GM19025 (cell line): ENCODE measurements around the gene CHCHD3.
"Not testable (repeated sequence)": the region's sequence is repeated elsewhere in the genome, so short reads cannot be mapped to it uniquely, and the experiment has no call there.

Experiments
- ATAC-seq: cut with Tn5 transposase; IDR thresholded peaks from one replicate; pipeline ENCODE4 v1.9.1; 2021; ENCODE audit warnings: mild to moderate bottlenecking, low read depth, moderate library complexity; ENCODE audit not compliant: unreplicated experiment

The CHCHD3 gene

DNA sequence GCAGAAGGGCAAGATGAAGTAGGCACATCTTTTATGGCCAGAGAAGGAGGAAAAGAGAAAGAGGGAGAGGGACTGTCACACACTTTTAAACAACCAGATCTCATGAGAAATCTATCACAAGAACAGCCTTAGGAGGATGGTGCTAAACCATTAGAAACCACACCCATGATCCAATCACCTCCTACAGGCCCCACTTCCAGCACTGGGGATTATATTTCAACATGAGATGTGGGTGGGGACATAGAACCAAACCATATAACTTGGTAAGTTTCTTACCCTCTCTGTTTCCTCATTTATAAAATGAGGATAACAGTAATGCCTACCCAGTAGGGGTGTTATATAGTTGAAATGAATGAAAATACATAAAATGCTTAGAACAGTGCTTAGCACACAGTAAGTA lies 66.0 kb downstream of the CHCHD3 start:
- no peak for ATAC-seq

DNA sequence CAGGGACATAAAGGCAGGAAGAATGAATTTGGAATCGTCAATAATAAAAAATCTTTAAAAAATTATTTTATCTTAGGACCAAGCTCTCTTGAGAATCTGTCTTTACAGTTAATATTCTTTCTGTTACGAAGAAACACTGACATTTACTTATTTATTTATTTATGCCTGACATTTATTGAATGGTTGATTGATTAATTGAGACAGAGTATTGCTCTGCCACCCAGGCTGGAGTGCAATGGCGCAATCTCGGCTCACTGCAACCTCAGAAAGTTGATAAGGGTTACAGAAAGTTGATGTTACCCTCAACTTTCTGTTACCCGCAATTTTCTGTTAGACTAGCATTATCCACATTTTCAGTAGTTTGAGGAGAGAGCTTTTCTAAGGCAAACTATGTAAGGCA lies 70.1 kb downstream of the CHCHD3 start:
- no peak for ATAC-seq

DNA sequence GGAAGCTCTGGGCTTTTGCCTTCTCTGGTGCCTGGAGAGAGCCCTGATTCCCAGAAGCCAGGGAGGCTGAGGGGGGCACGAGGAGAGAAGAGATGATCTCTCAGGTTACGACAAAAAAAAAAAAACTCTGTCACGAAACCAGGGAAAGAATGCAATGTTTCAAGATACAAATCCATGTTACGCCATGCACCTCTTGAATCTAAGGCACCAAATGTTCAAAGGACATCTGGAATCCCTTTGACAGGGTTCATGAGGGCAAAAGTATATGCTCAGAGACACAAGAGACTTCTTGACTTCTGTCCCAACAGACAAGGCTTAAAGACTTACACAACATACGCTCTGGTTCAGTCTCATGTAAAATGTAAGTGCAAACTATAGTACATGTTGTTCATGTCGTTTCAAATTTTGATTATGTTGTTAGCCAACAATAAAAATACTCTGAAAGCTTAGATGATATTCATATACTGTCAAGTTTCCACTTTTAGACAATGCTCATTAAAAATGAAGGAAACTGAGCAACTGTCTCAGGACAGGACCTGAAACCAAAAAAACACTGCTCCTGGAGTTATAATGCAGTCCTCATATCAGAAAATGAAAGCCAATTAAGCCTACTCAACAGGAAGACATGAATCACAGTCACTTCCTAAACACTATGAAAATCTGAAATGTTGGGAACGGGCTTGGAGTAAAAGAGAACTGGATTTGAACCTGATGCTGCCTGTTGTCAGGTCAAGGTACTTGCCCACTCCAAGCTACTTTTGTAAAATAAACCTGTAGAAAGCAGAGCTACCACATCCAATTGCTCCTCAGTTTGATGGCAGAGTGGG lies 72.3 kb downstream of the CHCHD3 start:
- no peak for ATAC-seq

DNA sequence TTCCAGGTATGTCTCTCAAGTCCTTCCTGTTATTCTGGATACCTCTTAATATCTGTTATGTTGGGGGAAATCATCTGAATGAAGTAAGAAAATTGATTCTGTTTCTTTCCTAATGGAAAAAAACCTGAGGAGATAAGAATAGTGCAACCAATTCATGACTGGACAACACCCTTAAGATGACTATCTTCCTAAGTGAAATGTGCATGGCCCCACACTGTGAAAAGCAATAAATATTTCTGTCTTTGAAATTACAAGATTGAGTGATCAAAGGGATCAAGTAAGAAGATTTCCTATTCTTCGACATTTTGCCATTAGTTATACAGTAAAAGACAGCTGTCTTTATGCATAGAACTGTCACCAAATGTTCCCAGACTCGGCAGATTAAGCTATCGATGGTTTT lies 73.9 kb downstream of the CHCHD3 start:
- no peak for ATAC-seq

DNA sequence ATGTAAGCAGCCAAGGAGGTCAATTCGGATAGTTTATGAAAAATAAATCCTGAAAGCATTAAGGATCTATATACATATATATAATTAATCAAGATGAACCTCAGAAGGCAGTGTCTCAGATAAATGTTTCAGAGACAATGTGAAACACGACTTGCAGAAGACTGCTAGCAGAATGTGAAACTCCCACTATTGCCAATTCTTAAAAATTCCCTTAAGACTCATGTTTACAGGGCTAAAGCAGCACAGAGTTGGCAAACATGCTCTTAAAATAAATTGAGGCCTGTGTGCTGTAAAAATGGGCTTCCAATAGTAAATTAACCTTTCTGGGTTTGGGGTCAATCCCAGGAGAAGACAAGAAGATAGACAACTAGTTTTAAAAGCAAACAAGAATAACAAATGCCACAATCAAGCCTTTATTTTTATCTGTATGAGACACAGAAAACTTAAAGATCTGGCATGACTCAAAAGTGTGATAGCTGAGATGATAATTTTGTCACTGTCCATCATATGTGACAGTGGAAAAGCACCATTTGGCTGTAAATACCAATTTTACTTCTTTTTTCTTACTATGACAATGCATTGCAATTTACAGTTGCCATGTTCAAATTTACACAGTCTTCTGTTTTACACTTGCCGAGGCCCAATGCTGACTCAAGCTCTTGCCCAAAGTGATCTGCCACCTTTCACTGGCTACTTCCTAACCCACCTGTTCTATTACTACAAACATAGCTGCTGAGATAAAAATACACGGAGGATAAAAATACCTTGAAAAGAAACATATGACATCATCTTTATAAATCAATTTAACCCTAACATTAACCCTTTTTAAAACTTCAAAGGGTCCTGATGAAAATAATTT lies 78.6 kb downstream of the CHCHD3 start:
- no peak for ATAC-seq

DNA sequence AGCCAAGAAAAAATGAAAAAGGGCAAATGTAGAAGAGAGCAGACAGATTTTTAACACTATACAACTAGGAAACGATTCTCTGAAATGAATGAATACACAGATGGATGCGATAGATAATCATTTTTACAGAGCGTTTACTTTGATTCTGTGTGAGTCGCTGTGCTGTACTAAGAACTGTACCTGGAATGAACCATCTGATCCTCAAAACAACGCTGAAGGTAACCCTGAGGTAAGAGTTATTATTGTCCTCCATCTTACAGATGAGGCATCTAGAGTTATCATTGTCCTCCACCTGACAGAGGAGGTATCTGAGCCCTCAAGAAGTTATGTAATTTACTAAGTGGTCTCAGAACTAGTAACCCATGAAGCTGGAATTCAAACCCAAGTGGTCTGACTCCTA lies 80.2 kb downstream of the CHCHD3 start:
- no peak for ATAC-seq

DNA sequence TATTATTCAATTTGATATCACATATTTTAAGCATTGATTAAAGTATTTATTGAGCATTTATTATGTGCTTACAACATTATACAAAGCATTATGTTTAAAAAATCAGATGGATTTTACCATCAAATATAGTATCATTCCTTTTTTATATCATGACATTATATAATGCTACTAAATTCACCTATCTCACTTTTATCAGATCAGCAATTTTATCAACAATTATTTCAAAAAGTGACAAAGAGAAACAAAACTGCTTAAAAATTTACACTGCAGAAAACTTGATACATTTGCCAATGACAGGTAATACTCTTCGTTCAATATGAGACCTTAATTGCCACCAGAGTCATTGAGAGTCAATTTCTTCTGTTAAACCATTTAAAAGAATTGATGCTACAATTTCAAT lies 82.0 kb downstream of the CHCHD3 start:
- no peak for ATAC-seq

DNA sequence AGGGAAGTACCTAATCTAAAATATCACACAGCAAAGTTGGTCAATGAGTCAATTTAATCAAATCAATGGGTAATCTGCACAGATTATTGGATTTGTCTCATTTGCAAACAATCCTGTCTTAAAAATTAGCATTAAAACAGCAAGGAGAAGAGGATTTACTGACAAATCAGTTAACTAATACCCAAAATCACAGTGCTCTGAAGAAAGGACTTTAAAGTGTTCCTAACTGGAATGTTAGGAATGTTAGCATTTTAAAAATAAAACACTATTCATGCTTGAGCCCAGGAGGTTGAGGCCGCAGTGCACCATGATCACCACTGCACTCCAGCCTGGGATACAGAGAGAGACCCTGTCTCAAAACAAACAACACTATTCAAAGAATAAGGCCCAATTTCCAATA lies 83.1 kb downstream of the CHCHD3 start:
- ATAC-seq = no peak

DNA sequence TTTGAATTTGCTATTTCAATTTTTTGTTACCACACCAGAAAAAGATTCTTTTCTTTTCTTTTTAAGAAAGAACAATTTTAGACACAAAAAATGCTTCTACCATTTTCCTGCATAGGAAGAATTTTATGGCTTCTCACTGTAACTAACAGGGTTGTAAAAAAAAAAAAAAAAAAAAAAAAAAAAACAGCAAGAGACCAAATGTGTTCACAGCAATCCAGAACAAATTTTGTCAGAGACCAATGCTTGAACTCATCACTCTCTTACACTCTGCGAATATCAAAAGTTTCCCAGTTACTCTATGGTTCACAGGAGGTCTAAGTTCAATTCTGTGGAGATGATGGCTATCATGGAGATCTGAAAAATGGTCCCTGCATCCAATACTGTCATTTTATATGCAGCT lies 84.4 kb downstream of the CHCHD3 start:
- no peak for ATAC-seq

DNA sequence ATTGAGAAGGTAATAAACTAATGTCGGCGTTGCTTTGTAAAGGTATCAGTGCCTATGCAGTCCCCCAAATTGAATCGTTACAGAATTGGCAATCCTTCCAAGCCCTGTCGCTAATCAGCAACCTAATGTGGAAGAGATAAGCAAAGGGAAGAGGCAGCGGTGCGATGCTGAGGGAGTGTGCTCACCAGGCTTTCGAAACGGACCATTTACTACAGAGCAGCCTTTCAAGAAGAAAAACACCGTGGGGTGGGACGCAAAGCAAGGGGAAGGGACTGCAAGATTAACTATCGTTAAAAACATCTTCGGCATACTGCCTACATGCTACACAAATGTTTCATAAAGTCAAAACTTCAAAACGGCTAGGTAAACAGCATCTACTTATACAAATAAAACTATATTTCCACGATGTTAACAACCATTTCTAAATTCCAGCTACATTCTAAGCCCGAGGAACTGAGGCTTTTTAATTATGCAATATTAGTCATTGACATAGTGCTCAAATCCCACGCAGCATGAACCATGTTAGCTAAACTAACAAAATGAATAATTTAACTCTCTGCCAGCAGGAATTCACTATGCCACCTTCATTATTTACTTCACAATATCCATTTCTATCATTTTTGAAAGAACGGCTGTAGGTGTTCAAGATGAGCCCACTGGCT lies 85.2 kb downstream of the CHCHD3 start:
- ATAC-seq = no peak

DNA sequence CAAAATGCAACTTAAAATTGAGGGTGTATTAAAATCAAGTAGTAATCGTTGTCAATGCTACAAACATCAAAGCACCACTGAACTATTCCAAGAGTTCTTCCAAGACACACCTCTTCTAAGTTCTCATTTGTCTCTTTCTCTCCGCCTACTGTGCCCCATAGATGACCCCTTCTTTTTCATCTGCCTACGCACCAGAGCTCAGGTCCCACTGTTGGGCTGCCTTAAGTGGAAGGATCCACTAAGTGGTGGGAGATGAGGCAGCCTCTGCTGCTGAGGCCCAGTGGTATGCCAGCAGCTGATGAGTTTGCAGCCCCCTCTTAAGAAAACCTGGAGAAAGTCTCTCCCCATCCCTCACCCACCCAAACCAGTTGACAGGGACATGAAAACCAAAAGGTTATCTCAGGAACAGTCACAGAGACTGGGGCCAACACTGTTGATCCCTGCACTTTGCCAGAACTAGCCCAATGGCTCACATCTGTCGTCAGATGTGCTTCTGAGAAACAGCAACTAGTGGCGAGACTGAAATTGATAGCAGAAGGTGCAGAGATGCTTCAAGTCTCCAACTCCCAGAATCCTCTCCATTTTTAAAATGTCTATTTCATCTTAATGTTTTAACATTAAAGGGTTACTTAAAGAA lies 88.4 kb downstream of the CHCHD3 start:
- ATAC-seq = no peak

DNA sequence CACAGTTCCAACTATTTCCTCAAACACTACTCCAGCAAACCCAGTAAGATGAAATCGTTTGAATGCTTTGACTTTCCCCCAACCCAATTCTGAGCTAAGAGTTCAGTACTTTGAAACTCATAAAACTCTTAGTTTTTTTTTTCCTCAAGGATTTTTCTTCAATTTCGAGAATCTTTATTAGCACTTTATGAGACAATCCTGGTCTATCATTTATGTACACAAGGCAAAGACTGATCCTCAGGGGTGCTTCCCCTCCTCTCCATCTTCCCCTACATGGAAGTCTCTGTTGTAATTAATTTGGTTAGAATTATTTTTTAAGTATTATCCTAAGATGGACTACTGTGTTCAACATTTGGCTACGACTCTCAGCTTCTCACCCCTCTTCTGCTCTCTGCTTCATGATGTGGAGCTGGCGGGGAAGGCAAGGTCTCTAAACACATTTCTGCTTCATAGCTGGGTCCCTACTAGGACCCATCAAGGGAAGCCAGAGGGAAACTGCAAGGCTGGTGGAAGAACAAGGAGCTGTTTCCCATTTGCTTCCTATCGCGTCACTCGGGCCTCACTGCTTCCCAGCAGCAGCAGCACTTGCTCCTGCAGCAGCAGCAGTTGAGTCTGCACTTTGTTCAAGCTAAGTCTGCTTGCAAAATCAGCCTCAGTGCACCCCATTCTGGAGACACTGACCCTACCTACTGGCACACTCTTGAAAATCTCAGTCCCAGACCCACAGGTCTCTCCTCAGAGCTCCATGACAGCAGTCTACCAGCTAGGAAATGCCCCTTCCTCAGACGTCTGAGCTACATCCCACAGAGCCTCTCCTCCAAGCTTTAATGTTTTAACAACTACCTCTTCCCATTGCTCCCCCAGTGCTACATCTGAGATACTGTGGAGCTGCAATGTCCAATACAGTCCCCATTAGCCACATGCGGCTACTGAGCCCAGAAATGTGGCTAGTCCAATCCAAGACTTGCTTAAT lies 90.0 kb downstream of the CHCHD3 start:
- no peak for ATAC-seq

DNA sequence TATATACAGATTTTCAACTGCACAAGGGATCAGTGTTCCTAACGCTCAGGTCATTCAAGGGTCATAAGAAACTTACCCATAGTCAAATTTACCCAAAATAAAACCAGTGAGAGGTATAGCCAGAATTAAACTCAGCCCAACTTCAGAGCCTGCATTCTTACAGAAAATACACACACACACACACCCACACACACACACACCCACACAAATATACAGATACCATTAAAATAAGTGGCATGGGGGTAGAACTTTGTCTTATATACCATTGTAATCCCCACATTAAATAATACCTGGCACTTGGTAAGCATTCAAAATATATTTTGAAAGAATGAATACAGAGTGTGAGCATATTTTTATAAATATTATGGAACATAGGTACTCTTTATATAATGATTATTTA lies 93.8 kb downstream of the CHCHD3 start:
- no peak for ATAC-seq

DNA sequence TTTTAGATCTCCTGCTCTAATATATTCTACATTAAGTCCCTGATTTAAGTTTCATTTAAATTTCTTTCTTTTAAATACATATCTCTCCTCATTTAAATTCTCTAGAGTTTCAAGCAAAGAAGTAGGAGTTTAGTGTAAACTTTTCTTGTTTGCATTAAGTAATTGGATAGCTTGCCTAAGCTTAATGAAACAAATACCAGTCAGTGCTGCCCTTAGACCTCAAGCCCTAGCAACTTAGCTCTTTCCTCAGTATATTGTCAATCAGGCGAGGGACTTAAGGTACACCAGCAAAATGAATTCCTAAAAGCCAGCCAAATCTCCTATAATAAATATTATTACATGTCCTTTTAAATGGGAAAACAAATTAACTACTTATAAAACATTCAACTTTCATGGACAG lies 101.5 kb downstream of the CHCHD3 start:
- no peak for ATAC-seq

DNA sequence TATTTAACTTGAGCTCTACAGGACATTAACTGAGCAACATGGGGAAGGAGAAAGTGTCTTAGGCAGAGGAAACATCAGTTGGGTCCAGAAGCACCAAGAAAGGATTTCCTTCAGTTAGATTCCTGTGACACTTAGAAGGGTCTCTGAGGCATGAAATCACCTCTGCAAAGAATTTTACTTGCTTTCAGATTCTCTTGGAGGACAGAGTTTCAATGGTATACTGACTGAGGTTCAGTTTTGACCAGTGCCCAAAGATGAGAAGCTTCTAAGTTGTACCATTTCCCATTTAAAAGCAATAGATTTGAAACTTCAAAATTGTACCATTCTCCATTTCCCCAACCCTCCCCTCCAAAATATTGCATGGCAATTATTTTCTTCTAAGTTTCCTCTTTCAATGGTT lies 102.4 kb downstream of the CHCHD3 start:
- ATAC-seq = no peak

DNA sequence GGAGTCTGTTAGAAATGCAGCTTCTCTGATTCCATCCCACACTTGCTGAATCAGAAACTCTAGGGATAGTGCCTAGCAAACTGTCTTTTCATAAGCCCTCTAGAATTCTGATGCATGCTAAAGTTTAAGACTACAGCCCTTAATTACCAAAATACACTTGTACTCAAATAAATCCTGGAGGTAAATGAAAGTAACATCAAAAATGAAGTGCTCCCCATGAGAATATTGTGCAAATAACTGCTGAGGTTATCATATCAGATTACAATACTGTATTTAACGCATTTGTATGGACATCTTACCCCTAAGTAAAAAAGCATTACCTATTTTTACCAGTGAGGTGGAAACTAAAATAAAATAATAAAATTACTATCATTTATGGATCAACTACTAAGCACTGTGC lies 104.7 kb downstream of the CHCHD3 start:
- ATAC-seq = no peak

DNA sequence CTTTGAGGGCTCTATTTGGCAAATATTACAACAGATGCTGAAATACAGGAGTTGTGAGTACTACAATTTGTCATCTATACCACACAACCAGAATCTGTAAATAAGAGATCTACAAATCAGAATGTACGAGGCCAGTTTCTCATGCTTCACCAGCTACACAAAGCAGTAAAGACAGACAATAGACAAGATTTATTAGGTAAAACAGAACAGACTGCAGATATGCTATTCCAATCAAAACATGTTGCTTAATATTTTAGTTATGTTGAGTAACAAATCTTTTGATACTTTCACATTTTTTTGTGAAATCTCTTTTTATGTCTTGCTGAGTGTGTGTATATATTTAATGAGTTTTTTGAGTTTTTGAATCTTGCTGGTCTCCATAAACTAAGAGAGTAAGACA lies 109.1 kb downstream of the CHCHD3 start:
- ATAC-seq = no peak

DNA sequence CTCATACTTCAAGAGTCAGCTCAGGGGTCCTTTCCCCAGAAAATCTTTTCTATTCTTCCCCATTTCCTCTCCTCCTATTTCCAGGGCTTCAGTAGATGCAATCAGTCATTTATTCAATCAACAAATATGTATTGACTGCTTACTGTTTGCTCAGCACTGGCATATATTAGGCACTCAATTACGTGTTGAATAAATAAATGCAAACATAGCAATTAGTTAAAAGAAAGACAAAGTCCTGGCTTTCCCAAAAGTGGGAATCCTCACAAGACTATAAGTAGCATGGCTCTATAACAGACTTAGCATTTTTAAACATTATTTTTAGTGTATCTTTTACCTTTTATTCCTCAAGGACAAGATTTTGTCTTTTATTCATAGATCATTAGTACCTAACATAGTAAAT lies 111.6 kb downstream of the CHCHD3 start:
- no peak for ATAC-seq

DNA sequence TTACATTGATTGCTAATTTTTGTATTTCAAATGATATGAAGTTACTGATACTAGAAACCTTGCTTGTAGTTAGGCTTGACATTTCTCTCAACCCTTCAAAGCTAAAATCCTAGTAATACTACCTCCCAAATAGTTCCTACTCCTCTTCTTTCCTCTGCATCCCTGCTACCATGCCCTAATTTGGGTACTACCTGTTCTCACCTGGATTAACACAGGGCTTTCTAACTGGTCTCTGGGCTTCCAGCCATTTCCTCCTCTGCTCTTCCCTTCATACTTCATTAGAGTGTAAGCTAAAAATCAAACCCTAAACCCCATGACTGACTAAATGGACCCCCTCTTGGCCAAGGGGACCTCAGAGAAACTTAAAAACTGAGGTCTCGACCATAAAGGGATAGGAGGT lies 112.4 kb downstream of the CHCHD3 start:
- ATAC-seq = no peak

DNA sequence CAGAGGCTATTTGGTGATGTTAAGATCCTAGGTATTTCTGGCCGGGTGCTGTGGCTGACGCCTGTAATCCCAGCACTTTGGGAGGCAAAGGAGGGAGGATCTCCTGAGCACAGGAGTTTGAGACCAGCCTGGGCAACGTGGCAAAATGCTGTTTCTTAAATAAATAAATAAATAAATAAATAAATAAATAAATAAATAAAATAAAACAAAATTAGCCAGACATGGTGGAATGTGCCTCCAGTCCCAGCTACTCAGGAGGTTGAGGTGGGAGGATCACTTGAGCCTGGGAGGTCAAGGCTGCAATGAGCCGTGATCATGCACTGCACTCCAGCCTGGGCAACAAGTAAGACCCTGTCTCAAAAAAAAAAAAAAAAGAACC lies 114.4 kb downstream of the CHCHD3 start:
- ATAC-seq = not testable (repeated sequence)
